OCI-LY1 (cell line): ENCODE data around the gene CXCR3.

Experiments
- EZH2 ChIP-seq: fragments of 200-600 bp; sonication (generic), shearing (Covaris generic); IDR thresholded peaks from 2 replicates; pipeline ENCODE4 v1.8.0; 2017; ENCODE audit warnings: borderline replicate concordance, mixed run types, mild to moderate bottlenecking, antibody characterized with exemption, low read length, moderate library complexity, mixed read lengths
- TF ChIP-seq, protein P1 (sequence below): fragments of 200-600 bp; sonication (generic), shearing (Covaris generic); IDR thresholded peaks from 2 replicates; pipeline ENCODE4 v1.5.1; 2017; ENCODE audit warnings: mild to moderate bottlenecking, antibody characterized with exemption, low read length, moderate library complexity, mixed read lengths

DNA sequence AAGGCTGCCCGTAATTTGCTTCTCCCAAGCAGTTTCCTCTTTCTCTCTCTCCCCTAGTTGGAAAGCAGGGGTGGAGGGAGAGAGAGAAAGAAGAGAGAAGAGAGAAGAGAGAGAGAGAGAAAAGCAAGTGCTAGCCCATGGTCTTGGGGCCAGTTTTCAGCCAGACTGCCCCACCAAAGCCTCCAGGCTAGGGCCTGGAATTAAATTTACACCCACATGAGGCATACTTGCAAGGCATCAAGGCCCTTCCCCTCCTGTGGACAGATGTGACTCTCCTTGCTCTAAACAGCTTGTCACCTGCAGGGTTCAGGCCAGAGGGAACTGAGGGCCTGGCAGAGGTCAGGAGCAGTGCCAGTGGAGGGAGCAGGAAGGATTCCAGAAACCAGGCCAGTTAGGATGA lies 1.7 kb upstream of the CXCR3 start:
- TF ChIP-seq, protein P1, sequence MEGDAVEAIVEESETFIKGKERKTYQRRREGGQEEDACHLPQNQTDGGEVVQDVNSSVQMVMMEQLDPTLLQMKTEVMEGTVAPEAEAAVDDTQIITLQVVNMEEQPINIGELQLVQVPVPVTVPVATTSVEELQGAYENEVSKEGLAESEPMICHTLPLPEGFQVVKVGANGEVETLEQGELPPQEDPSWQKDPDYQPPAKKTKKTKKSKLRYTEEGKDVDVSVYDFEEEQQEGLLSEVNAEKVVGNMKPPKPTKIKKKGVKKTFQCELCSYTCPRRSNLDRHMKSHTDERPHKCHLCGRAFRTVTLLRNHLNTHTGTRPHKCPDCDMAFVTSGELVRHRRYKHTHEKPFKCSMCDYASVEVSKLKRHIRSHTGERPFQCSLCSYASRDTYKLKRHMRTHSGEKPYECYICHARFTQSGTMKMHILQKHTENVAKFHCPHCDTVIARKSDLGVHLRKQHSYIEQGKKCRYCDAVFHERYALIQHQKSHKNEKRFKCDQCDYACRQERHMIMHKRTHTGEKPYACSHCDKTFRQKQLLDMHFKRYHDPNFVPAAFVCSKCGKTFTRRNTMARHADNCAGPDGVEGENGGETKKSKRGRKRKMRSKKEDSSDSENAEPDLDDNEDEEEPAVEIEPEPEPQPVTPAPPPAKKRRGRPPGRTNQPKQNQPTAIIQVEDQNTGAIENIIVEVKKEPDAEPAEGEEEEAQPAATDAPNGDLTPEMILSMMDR, result no peak
- TF ChIP-seq EZH2, result no peak
